Bronchial epithelial cell (primary cell): Measurements from ENCODE around the gene OGFOD3. TPM values are rescaled to one million over a fixed set of nuclear protein-coding genes. Genes with fewer than 3 reads are reported as not detected.
"Not testable (repeated sequence)": the region's sequence is repeated elsewhere in the genome, so short reads cannot be mapped to it uniquely, and the experiment has no call there.

ENCODE experiments used
- DNase-seq: peaks from one replicate; pipeline ENCODE4 v3.0.0-alpha.2; 2010; ENCODE audit warnings: low read depth
- FAIRE-seq: peaks from 2 replicates; lab custom pipeline; 2011; peaks lifted over from hg19 to GRCh38; lab: Jason Lieb, UNC
- H3K27me3 ChIP-seq: 2 replicates; pipeline ENCODE4 v1.5.1; 2011; ENCODE audit warnings: low read length; ENCODE audit not compliant: control insufficient read depth, insufficient read depth
- H3K36me3 ChIP-seq: 2 replicates; pipeline ENCODE4 v1.5.1; 2011; ENCODE audit warnings: low read length; ENCODE audit not compliant: control insufficient read depth, insufficient read depth
- H3K4me3 ChIP-seq: 2 replicates; pipeline ENCODE4 v1.5.1; 2011; ENCODE audit warnings: mild to moderate bottlenecking, low read depth, low read length, control low read depth
- total RNA-seq: library from RNA; depleted of rRNA; stranded (reverse); fragments of >200 nt; gene quantifications from 2 replicates; pipeline ENCODE4 v1.2.1, GENCODE V29; 2014
- TF ChIP-seq, protein P1 (sequence below): IDR thresholded peaks from 2 replicates; pipeline ENCODE4 v1.5.1; 2011; ENCODE audit warnings: mild to moderate bottlenecking, moderate library complexity, low read length, control low read depth, inconsistent platforms; ENCODE audit not compliant: insufficient read depth, severe bottlenecking

Gene OGFOD3
- total RNA-seq, 1 donor from 2014 or later: 25.0 TPM

- Histone ChIP-seq H3K4me3 (no peak overlapping the region), H3K27me3 (no peaks in the 10 kb centered on the region), H3K36me3 (peaks cover 5% of the 10 kb centered on the region)
- DNase-seq (no peak), FAIRE-seq (no peak)
- TF ChIP-seq, protein P1, sequence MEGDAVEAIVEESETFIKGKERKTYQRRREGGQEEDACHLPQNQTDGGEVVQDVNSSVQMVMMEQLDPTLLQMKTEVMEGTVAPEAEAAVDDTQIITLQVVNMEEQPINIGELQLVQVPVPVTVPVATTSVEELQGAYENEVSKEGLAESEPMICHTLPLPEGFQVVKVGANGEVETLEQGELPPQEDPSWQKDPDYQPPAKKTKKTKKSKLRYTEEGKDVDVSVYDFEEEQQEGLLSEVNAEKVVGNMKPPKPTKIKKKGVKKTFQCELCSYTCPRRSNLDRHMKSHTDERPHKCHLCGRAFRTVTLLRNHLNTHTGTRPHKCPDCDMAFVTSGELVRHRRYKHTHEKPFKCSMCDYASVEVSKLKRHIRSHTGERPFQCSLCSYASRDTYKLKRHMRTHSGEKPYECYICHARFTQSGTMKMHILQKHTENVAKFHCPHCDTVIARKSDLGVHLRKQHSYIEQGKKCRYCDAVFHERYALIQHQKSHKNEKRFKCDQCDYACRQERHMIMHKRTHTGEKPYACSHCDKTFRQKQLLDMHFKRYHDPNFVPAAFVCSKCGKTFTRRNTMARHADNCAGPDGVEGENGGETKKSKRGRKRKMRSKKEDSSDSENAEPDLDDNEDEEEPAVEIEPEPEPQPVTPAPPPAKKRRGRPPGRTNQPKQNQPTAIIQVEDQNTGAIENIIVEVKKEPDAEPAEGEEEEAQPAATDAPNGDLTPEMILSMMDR: no peak
Observed at GRCh38 chr17:82412535-82413520, 5.6 kb downstream of the OGFOD3 start.

DNA sequence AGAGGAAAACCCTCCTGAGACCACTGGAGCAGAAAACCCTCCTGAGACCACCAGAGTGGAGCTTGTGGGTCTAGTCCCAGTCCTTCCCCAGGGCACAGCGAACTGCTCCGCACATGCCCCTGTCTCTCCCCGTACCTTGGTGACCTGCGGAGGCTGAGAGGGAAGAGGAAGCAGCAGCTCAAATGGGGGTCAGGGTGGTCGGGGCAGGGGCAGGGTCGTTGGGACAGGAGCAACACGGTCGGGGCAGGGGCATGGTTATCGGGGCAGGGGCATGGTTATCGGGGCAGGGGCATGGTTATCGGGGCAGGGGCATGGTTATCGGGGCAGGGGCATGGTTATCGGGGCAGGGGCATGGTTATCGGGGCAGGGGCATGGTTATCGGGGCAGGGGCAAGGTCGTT lies 6.3 kb downstream of the OGFOD3 start:
- H3K27me3 ChIP-seq, H3K36me3 ChIP-seq, FAIRE-seq, DNase-seq, H3K4me3 ChIP-seq: not testable (repeated sequence)

DNA sequence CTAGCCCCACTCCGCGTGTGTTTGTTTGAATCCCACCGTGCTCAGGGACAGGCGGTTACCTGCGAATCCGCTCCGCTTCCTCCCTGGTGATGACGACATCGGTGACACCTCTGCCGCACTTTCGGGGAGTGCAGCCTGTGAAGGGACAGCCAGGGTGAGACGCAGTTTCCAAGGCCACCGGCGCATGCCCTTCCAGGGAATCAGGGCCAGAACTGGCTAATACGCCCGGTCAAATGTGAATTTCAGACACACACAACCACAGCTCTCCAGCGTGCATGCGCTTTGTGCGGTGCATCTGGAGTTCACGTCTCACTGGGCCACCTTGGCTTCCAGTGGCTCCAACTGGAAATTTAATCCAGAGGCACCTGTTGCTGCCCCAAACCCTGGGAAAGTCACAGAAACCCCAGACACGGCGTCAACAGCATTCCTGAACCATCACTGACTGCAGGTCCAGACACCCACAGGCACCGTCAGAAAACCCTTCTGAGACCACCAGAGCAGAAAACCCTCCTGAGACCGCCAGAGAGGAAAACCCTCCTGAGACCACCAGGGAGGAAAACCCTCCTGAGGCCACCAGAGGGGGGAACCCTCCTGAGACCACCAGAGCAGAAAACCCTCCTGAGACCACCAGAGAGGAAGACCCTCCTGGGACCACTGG lies 6.9 kb downstream of the OGFOD3 start:
- FAIRE-seq: no peak
- DNase-seq: no peak
- TF ChIP-seq, protein P1: no peak
- Histone ChIP-seq H3K4me3 (no peak overlapping the region), H3K36me3 (peaks cover 5% of the 10 kb centered on the region), H3K27me3 (no peaks in the 10 kb centered on the region)

DNA sequence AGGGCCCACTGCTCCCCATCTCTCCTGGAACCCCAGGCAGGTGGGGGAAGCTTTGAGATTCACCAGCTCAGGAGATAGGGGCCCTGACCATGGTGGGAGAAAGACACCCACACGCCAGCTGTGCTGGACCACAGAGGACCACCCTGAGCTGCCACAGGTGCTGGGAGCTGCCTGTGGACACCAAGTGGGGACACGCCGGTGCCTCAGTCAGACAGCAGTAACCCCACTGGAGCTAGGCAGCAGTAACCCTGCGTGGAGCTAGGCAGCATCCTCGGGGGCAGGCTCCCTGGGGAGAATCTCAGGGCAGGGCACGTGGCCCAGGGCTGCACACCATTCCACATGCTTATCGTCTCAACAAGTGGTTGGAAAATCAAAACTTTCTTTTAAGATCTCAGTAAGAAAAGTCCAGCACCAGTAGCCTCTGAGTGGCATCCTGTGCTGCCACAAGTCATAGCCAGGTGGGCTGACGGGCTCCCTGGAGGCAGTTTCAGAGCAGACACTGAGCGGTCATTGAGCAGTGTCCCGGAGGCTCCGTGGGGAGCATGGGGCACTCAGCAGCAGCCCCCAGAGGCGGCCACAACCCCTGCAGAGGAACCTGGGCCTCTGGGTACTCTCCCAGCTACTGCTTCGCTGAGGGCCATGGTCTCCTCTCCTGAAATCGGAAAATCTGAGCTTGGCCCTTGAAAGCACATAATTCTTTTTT lies 8.2 kb downstream of the OGFOD3 start:
- H3K27me3 ChIP-seq: no peaks in the 10 kb centered on the region
- no peak overlapping the region for H3K4me3 ChIP-seq
- H3K36me3 ChIP-seq: peaks cover 7% of the 10 kb centered on the region
- TF ChIP-seq, protein P1: no peak
- FAIRE-seq (no peak), DNase-seq (no peak)

DNA sequence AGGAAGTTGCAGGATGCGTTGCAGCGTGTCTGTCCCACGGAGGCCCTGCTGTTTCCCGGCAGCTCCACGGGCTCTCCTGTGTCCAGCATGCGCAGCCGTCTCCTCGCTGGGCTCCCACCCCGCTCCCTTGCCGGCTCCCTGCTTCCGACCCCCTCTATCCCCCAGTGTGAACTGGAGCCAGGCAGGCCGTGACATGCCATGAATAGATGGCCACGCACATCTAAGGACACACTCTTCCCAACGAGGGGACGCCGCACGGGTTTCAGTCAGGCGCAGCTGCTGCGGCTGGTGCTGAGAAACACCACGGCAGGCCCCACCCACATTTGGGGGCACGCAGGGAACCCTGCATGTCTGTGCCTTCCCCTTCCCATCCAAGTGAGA lies 9.5 kb downstream of the OGFOD3 start:
- TF ChIP-seq, protein P1: no peak
- Histone ChIP-seq H3K4me3 (no peak overlapping the region), H3K36me3 (peaks cover 6% of the 10 kb centered on the region), H3K27me3 (no peaks in the 10 kb centered on the region)
- no peak for DNase-seq
- no peak for FAIRE-seq
